HG02938 (cell line): Measurements from ENCODE around the gene LPIN3.

ENCODE experiments used
- ATAC-seq: cut with Tn5 transposase; IDR thresholded peaks from one replicate; pipeline ENCODE4 v1.9.1; 2021; ENCODE audit warnings: mild to moderate bottlenecking, moderate library complexity; ENCODE audit not compliant: unreplicated experiment

Gene LPIN3

DNA sequence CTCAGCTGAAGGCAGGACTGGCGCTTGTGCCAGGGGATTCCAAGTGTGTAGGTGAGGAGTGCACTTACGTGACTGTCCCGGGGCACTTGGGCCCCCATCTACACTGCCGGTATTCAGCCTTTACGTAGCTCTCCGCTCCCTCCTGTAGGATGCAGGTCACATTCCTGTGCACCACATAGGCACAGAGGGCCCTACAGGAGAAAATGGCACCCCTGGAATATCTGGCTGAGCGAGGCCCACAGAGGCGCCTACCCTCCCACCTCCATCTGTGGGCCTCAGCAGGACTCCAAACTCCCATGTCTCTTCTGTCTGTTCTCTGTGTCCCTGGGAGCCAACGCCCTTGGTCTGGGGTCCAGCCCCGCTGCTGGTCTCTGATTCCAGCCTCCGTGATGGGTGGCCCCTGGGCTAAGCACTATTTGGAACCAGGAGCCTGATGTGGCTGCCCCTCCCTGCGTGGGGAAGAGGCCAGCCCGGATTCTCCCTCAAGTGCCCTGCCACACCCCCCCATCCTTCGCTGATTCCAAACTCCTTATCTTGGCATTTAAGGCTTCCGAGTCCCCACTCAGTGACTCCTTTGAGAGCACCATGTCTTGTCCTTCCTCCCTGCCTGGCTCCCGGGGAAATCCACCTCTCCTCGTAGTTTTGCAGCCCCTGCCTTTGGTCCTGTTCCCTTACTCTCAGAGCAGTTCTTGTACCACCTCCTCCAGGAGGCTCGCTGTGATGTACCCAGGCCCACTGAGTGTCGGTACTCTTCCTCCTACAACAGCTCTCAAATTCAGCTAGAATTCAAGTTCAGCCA is 24.5 kb downstream of the LPIN3 start:
- ATAC-seq: no peak

DNA sequence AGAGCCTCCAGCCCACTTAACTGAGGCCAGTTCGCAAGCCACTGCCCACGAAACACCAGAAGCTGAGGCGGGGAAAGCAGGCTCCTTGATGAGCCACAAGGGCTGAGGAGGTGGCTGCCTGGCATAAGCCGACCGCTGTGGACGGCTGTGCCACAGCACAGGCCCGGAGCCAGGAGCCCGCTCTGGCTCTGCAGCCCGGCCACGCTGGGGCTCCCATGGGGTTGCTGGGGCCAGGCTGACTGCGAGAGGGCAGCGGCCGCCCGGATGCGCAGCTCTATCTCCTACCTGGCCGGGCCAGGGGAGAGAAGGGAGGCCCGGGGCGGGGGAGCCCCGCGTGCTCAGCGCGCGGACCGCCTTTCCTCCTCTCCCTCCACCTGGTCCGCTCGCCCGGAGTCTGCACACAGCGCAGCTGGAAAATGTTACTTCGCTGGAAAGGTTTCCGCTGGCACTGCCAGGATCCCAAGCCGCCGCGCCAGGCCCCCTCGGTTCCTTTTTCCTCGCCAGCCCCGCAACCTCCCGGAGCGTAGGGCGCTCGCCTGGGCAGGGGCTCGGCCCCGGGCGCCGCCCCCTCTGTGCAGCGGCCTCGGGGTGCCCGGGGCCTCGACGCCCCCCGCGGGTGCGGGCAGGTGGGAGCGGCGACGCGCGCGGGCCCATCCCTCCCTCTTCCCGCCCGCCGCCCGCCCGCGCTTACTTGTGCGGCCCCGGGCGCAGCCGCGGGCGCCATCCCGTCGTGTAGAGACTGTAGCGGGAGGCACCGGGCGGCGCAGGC is 25.3 kb downstream of the LPIN3 start:
- no peak for ATAC-seq

DNA sequence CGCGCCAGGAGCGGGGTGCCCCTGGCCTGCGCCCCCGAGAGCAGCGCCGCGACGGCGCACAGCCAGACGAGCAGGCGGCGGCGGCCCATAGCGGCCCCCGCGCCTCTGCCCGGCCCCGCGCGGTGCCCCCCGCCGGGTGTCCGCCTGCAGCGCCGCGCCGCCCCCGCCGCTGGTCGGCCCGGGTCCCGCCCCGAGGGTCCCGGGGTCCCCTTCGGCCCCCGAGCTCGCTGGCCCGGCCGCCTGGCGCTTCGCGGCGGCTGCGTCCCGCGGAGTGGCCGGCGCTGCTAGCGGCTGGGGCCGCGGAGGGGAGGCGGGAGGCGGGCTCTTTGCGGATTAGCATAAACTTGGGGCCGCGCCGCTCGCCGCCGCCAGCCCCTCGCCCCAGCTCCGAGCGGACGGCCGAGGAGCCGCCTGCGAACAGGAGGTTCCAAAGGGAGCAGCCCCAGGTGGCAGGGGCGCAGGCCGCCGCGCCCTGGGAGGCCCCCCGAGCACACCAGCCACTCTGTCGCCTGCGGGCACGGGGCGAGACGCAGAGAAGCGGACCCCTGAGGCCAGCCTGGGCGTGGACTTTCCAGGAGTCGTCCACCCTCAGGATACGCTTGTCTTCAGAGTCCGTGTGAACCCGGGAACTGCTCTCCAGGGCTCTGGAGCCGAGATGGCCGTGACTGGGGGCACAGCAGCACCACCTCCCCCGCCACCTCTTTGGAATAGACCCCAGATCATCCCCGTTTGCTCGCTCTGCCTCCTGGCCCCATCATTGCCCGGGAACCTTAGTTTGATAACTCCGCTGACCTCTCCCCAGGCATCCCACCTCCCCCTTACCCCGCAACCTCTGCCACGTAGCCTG is 26.1 kb downstream of the LPIN3 start, which contains the start of gene EMILIN3:
TSS of gene EMILIN3 (minus strand) at position 273 of the 847 bp plus-strand sequence. CDS start at position 89, 184 bp downstream.
- no peak for ATAC-seq

DNA sequence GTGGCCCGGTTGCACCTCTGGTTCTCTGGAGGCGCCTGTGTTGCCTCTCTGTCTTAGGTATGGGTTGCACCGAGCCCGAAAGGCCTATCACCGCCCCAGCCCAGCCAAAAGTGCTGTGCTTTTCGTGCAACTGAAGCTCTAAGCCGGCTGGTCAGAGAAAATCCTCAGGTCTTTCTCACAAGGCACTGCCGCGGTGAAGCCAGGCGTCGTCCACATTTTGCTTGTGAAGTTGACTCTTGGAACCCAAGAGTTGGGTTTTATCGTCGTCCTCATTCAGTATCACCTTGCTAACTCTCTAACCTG is 26.7 kb downstream of the LPIN3 start:
- ATAC-seq: no peak

DNA sequence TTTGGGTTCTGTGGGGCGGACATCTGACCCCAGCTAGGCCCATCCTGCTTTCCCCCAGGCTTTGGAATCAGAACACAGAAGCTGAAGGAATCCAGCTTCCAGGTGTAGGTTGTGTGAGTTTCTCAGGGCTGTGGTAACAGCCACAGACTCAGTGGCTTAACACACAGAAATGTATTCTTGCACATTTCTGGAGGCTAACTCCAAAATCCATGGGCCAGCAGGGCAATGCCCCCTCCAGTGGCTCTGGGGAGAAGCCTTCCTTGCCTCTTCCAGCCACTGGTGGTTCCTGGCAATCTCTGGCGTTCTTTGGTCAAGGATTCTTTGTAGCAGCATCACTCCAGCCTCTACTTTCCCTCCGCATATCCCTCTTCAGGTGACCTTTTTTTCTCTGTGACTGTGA is 27.3 kb downstream of the LPIN3 start:
- no peak for ATAC-seq

DNA sequence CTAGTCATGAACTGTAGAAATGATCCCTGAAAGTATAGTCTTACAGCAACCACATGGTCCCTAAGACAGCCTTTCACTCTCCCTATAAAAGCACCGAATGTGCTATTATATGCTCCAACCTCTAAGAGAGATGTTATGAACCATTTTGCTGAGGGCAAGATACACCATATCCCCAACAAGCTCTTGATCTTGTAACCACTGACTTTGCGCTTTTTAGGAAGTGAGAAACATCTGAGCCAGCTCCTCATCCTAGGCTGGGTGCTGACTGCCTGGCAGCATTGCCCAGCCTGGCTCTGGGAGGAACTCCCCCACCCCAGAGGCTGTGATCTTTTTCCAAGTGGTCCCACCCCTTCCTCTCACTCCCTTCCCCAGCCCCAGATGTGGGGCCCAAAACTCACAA is 29.1 kb downstream of the LPIN3 start:
- ATAC-seq: no peak

DNA sequence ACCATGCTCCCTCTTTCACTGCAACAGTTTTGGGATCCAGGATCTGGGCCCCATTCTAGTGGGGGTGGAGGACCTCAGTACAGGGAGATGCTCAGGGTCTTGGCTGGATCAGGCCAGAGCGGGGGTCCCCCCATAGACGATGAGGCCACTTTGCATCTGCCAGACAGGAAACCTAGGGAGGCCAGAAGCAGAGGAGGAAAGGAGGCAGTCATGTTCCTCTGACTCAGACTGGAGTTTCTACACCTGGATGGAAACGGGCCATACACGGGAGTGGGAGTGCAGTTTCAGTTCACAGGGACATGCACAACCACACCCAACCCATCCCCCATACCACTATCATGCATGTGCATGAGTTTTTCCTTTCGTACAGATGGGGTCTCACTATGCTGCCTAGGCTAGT is 29.6 kb downstream of the LPIN3 start:
- no peak for ATAC-seq

DNA sequence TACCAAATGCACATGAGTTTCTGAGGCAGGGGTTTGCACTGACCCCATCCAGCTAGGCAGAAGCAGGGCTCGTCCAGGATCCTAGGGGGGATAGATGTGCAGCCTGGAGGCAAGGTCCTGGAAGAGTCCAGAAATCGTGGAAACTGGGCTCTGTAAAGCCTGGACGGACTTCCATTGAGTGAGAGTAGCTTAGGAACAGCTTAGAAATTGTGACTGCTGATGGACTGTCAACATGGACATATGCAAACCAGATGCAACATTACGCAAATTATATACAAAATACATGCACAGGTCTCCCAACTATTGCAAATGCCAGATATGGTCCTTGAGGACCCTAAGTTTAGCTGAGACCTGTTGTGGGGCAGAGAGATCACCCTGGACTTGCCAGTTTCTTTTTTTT is 30.8 kb downstream of the LPIN3 start:
- no peak for ATAC-seq

DNA sequence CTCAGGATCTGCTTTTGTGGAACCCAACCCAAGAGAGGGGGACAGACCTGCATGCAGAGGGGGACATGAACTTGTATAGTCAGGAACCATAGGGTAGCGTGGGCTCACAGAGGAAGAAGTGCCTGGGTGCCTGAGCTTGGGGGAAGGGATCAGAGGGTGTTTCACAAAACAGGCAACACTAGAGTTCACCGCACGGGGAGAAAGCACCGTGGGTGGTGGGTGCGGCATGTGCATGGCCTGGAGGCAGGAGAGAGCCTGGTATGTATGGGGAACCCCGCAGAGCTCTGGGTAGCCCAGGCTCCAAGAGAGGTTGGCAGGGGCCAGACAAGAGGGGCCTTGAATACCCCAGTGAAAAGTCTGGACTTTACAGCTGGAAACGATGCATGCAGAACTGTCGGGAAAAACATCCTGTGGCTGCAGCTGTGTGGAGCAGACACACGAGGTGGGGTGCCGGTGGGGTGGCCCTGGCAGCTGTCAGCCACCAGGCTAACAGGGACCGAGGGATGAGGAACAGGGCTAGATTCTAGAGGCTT is 32.7 kb downstream of the LPIN3 start:
- no peak for ATAC-seq

DNA sequence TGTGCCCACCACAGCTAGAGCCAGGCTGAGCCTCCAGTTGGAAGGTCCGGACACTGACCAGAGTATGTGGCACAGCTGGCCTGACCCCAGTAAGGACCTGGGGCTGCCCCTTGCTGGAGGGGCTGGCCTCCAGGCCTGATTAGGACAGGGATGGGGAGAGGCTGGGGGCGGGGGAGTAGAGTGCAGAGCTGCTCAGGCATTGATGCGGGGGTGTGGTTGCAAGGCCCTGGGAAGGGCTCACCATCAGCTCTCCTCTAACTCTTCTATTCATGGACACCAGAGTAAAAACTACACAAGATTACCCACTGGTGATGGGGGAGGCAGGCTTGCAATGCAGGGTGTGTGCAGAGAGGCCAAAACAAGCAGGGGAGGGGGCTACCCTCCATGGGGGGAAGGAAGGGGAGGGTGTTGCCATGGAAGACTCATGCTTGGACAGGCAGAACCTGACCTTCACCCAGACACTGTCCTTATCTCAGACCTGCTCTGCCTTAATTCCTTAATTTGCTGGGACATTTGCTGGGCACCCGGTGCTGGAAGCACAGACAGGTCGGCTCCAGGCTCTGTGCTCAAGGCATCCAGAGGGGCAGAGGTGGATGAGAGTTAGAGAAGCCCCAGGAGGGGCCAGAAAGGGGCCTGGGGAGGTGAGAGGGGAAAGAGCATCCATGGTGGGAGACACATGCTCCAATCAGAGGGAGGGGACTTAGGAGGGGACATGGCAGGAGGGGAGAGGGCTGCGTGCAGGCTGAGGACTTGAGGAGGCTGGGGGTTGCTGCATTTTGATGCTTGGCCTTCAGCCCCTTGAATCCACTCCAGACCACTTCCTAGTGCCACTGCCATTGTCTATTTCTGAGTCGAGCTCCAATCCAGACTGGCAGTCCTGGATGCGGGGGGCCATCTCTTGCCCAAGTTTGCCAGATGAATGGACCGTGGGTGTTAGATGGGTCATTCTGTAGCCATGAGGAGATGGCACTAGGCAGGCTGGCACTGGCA is 33.6 kb downstream of the LPIN3 start:
- ATAC-seq: no peak

DNA sequence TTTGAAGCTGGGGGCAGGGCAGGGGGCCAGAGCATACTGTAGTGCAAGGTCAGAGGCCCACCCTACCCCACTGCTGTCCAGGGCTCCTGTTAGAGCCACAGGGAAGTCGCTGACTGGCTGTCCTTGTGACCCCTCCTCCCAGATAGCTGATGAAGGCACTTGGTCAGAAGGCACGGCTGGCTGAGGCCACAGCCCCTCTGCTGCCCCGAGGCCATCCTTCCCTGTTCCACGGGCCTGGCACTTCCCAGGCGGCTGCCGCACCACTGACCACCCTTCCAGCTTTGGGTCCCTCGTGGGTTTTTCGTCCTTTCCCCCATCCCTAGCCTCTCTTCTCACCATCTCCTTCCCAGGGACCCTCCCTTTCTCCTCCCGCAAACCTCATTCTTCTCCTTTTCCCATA is 35.2 kb downstream of the LPIN3 start:
- ATAC-seq: no peak

DNA sequence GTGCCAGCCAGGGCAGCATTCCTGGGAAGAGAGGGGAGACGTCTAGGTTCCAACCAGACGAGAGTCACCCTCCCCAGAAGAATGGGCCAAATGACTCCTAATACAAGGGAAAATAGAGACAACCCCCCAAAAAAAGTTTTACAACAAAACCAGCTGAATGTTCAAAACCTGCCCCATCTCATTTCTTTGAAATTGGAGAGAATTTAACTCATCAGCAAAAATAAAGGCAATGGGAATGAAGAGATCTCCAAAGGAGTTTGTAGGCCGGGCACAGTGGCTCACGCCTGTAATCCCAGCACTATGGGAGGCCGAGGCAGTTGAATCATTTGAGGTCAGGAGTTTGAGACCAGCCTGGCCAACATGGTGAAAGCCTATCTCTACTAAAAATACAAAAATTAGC is 35.7 kb downstream of the LPIN3 start:
- no peak for ATAC-seq

DNA sequence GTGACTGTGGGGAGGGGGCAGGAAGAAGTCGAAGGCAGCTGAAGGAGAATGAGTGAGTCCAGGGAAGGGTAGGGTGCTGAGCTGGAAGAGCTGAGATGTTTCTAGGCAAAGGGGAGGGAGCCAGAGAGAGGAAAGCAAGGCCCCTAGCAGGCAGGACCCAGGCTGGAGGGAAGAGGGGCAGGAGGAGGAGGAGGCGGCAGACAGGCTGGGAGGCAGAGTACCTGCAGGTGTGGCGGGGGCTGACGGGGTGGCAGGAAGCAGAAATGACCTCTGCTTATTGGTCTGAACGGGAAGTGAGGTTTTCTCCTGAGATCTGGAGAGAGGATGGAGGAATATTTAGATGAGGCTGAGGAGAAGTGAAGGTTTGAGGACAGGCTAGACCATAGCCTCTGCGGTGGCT is 36.7 kb downstream of the LPIN3 start:
- no peak for ATAC-seq

DNA sequence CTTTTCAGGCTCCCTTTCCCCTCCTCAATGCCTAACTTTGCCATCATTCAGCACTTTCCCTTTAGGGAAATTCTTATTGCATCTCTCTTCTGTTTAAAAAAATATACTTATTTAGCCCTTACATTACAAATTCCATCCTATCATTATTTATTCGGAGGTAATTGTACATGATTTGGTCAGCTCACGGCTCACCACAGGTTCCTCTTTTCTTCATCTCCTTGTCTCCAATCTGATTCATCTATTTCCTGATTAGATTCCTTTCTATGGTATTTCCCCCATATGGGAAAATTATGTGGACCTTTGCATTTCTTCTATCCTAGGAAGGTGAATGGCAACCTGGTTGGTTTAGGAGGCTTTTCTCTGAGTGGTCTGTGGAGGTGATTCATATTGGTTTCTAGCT is 38.9 kb downstream of the LPIN3 start:
- no peak for ATAC-seq

DNA sequence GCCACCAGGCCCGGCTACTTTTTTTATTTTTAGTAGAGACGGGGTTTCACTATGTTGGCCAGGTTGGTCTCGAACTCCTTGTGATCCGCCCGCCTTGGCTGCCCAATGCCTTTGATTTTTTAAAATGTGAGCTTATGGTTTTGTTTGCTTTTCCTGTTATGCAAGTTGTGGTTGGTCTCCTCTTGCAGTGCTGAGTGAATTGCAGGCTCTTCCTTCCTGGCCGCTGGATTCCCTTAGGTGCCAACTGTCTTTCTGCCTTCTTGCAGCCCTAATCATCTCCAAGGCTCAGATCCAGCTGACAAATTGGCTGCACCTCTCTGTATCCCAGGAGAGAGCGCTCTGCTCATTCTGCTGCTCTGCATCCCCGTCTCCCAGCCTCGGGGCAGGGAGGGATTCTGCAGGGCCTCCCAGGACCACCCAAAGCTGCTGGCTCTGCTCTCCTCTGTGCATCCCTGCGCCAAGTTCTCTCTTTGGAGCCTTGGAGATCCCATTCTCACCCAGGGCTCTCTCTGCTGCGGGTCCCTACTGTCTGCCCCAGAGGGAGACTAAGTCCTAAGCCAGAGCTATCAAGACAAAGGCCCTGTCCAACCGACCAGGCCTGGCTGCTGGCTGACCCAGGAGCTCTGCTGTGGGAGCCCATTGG is 40.1 kb downstream of the LPIN3 start:
- no peak for ATAC-seq

DNA sequence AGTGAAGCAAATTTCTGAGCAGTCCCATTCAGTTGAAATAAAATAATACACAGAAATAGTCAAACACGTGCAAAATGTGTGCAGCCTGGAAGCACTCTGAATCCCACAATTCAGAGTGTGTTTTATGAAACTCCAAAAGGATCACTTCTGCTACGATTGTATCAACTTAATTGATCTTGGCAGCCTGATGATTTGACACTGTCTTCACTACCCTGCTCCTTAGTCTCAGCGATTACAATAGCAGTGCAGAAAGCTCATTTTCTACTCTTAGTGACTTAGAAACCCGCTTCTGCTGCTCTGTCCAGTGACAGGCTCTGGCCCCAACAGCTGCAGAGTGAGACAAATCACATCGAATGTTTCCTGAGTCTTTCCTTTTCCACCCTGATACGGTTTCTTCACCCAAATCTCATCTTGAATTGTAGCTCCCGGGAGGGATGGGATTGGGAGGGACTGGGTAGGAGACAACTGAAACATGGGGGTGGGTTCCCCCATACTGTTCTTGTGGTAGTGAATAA is 42.2 kb downstream of the LPIN3 start:
- ATAC-seq: no peak

DNA sequence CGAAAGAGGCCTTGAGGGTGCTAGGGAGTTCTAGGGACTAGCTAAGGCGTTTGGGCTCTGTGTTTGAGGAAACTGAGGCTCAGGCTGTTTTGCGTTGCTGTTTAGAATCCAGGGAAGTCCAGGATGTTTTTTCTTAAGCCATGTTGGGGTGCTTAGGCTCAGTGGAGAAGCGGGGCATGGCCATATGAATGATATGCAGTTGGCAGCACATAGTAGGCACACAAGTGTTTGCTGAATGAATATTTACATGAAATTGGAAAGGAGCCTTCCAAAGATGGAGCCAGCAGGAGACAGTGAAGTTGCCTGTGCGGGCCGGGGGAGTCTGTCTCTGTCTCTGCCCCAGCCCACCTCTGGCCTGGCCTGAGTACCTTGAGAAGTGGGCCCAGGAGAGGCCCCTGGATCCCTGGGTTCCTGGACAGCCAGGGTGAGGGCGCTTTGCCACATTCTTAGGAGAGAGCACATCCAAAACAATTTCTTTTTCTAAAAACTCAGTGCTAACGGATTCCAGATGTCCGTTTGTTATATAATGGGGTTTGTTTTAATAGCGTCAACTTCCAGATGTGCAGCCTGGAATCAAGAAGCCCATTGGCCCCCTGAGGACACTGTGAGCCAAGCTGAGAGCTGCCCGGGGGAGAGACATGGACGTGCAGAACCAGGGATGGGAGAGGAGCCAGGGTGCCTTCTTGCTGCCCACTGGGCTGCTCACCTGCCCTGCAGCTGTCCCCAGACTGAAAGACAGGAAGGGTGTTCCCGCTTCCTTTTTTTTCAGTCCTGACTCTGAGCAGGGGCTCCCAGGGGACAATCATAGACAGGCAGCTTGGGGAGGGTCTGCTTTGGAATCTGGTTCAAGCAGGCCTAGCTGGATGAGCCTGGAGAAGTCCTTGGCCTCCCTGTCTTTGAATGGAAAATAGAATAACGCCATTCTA is 46.1 kb downstream of the LPIN3 start:
- no peak for ATAC-seq

DNA sequence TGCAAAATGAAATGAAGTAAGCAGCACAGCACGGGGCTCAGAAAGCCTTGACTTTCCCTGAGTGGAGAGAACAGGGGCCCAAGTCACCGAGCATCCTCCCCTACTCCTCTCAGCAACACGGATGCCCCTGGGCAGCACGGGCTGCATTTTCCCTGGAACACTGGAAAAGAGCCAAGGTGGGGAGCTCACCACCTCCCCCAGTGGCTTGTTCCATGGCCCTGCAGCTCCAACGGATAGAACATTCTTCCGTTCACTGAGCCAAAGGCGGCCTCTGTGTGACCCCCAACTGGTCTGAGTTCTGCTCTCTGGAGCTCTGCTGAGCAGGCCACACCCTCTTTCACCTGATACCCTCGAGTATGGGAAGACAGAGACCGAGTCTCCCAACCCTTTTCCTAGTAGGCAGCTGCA is 46.8 kb downstream of the LPIN3 start:
- ATAC-seq: no peak
